Effector memory CD8-positive, alpha-beta T cell (primary cell): Measurements from ENCODE around the gene NR1I2.

Source experiments
- ATAC-seq: fragments of 150-1000 bp; cut with Tn5 transposase; replicated peaks from 2 replicates; pipeline ENCODE4 v1.10.0; 2021; ENCODE audit warnings: mild to moderate bottlenecking, moderate library complexity
- DNase-seq, 3 experiments: peaks; one replicate each; pipeline ENCODE4 v3.0.0; 2021
- H3K27ac Mint-ChIP-seq, 2 donors: one replicate each; pipeline ENCODE4 v1.8.0; 2022; ENCODE audit warnings: mild to moderate bottlenecking in 2 of 2, mixed read lengths in 2 of 2, moderate library complexity in 2 of 2
- H3K27me3 Mint-ChIP-seq, 2 donors: one replicate each; pipeline ENCODE4 v1.8.0; 2022; ENCODE audit warnings: mixed read lengths in 2 of 2
- H3K36me3 Mint-ChIP-seq: one replicate; pipeline ENCODE4 v1.8.0; 2022; ENCODE audit warnings: mild to moderate bottlenecking, moderate library complexity, mixed read lengths; ENCODE audit not compliant: insufficient read depth
- H3K4me1 Mint-ChIP-seq, 2 donors: one replicate each; pipeline ENCODE4 v1.8.0; 2022; ENCODE audit warnings: low read depth in 2 of 2, mixed read lengths in 2 of 2
- H3K4me3 Mint-ChIP-seq, 2 donors: one replicate each; pipeline ENCODE4 v1.8.0; 2022; ENCODE audit warnings: mild to moderate bottlenecking in 2 of 2, mixed read lengths in 2 of 2, moderate library complexity in 2 of 2
- H3K9me3 Mint-ChIP-seq, 2 donors: one replicate each; pipeline ENCODE4 v1.8.0; 2022; ENCODE audit warnings: mixed read lengths in 2 of 2

NR1I2 gene

GRCh38 chr3:119765239-119765638 lies 16.7 kb upstream of the NR1I2 start:
- DNase-seq (no peak), ATAC-seq (no peak)
- Mint-ChIP-seq H3K9me3 (peaks cover 0 to 9% of the 10 kb centered on the region in 2 donors), H3K4me1 (no peaks in the 10 kb centered on the region), H3K27me3 (peaks cover 52 to 59% of the 10 kb centered on the region in 2 donors), H3K27ac (no peak overlapping the region), H3K4me3 (no peak overlapping the region), H3K36me3 (no peaks in the 10 kb centered on the region)

DNA sequence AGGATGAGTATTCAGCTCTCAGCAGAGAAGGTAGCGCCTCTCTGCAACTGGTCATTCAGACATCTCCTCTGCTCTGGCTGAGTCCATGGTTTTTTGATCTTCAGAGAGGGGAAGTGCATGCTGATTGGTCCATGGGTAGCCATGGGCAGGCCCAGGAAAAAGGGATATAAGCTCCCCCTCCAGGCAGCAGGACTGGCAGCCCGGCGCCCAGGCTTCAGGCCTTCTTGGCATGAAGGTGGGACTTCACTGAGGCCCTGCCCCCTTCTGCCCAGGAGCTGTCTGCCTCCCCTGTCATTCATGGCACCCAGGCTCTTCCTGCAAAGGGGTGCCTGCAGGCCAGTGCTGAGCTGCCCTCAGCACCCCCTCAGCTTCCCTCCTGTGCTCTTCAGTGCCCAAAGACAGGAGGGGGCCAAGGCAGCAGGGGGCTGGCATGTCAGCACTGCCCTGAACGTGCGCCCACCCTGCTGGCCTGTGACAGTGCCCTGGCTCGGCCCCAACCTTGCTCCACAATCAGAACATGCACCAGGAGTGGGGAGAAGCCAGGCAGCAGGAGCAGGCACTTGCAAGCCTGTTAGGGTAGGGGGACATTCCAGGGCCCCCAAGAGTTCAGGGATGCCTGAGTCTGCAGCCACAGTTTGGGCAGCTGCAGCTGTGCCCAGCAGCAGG lies 13.8 kb upstream of the NR1I2 start:
- Mint-ChIP-seq H3K36me3 (no peaks in the 10 kb centered on the region), H3K27ac (no peak overlapping the region), H3K4me3 (no peak overlapping the region), H3K9me3 (no peaks in the 10 kb centered on the region), H3K27me3 (peaks cover 37 to 43% of the 10 kb centered on the region in 2 donors), H3K4me1 (no peaks in the 10 kb centered on the region)
- DNase-seq (no peak), ATAC-seq (no peak)

DNA sequence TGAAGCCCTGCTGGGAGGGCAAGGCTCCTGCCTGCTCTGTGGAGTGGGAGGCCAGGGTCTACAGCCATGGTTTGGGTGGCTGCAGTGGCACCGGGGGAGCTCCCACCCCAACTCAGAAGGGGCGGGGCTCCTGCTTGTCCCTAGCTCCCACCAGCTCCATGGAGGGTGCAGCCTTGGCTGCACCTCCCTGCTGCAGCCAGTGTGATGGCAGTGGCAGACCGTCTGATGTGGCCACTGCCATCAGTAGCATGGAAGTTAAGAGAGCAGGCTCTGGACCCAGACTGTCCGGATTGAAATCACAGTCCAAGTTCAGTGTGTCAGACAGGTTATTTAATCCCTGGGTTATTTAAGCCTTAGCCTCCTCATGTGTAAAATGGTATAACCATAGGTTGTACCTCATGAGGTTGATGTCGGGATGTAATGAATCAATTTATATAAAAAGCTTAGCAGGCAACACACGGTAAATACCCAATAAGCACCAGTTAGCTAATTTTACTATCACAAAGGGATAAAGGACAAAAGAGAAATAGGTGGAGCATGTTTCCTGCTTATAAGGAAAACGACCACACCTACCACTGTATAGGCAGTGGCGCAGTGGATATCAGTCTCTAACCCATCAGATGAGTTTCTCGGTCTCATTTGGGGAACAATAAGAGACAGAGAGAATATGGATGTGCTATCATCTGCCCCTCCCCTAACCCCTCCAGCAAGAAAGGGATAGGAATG lies 13.1 kb upstream of the NR1I2 start:
- Mint-ChIP-seq H3K9me3 (no peaks in the 10 kb centered on the region), H3K4me3 (no peak overlapping the region), H3K36me3 (no peaks in the 10 kb centered on the region), H3K27ac (no peak overlapping the region), H3K4me1 (no peaks in the 10 kb centered on the region), H3K27me3 (peaks cover 30 to 37% of the 10 kb centered on the region in 2 donors)
- no peak for ATAC-seq
- no peak for DNase-seq

GRCh38 chr3:119769394-119770149 lies 12.3 kb upstream of the NR1I2 start:
- ATAC-seq (no peak), DNase-seq (no peak)
- Mint-ChIP-seq H3K27me3 (peaks cover 27 to 34% of the 10 kb centered on the region in 2 donors), H3K9me3 (no peaks in the 10 kb centered on the region), H3K4me3 (no peak overlapping the region), H3K4me1 (no peaks in the 10 kb centered on the region), H3K27ac (no peak overlapping the region), H3K36me3 (no peaks in the 10 kb centered on the region)

DNA sequence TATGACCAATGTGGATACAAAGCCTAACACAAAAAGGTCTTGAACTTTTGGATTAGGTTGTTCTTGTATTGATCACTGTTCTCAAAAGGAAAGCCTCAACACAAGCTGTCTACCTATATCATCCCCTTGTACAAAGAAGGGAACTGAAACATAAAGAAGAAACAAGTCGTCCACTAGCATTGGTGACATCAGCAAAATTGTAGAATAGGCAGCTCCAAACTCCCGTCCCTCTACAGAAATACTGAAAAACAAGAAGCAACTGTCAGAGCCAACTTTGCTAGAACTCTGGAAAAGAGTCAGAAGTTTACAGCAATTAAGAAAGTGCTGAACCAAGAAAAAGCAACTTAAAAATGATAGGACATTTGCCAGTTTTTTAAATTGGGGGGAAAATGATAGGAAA lies 7.5 kb upstream of the NR1I2 start:
- DNase-seq (no peak), ATAC-seq (no peak)
- no peak overlapping the region for H3K4me3 Mint-ChIP-seq
- no peaks in the 10 kb centered on the region for H3K36me3 Mint-ChIP-seq
- H3K27me3 Mint-ChIP-seq: peaks cover 0 to 18% of the 10 kb centered on the region in 2 donors
- H3K27ac Mint-ChIP-seq: no peak overlapping the region
- H3K4me1 Mint-ChIP-seq: no peaks in the 10 kb centered on the region
- peaks cover 3 to 7% of the 10 kb centered on the region in 2 donors for H3K9me3 Mint-ChIP-seq

- Mint-ChIP-seq H3K27me3 (peaks cover 0 to 12% of the 10 kb centered on the region in 2 donors), H3K9me3 (peaks cover 3 to 7% of the 10 kb centered on the region in 2 donors), H3K4me1 (no peaks in the 10 kb centered on the region), H3K27ac (no peak overlapping the region), H3K36me3 (no peaks in the 10 kb centered on the region), H3K4me3 (no peak overlapping the region)
- ATAC-seq: no peak
- DNase-seq: no peak
Measured at GRCh38 chr3:119776304-119776703, 5.6 kb upstream of the NR1I2 start.

DNA sequence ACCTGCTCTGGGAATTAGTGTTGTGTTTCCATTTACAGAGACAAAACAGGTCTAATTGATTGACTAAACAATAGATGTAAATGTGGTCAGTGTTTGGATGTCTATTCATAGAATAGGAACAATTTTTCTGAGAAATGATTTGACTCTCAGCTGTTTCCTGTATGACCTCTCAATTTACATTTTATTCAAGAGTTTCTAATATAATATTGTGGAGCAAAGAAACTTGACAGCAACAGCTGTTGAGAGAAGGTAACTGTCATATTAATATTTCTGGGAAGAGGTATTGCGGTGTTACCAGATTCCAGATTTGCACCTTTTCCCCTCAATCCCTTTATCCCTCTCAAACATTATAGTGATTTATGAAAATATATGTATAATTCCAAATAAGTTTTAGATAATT lies 3.7 kb upstream of the NR1I2 start:
- no peak overlapping the region for H3K27ac Mint-ChIP-seq
- no peaks in the 10 kb centered on the region for H3K27me3 Mint-ChIP-seq
- DNase-seq (no peak), ATAC-seq (no peak)
- H3K36me3 Mint-ChIP-seq: no peaks in the 10 kb centered on the region
- H3K9me3 Mint-ChIP-seq: peaks cover 3 to 7% of the 10 kb centered on the region in 2 donors
- H3K4me1 Mint-ChIP-seq: no peaks in the 10 kb centered on the region
- no peak overlapping the region for H3K4me3 Mint-ChIP-seq

DNA sequence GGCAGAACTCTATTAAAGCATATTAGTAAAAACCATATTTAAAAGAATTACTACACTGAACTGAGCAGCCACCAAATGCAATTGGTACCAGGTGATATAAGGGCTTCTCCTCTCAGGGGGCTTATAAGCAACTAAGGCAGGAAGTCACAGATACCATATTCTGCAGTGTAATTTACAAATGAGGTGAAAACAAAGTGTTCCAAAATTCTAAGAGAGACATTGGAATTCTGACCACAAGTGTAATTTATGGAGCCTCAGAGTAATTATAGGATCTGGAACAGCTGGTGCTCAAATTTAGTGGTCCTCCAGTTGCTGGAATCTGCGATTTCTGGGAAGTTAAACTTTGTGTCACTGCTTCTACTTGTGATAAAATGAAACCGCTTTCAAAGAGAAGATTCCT lies 3.1 kb upstream of the NR1I2 start:
- no peaks in the 10 kb centered on the region for H3K27me3 Mint-ChIP-seq
- no peaks in the 10 kb centered on the region for H3K4me1 Mint-ChIP-seq
- H3K27ac Mint-ChIP-seq: no peak overlapping the region
- H3K4me3 Mint-ChIP-seq: no peak overlapping the region
- DNase-seq (no peak), ATAC-seq (no peak)
- peaks cover 3 to 7% of the 10 kb centered on the region in 2 donors for H3K9me3 Mint-ChIP-seq
- H3K36me3 Mint-ChIP-seq: no peaks in the 10 kb centered on the region

- DNase-seq (no peak), ATAC-seq (no peak)
- Mint-ChIP-seq H3K36me3 (no peaks in the 10 kb centered on the region), H3K9me3 (peaks cover 3 to 7% of the 10 kb centered on the region in 2 donors), H3K27ac (peak overlapping the region; percentile 5 to 83), H3K27me3 (no peaks in the 10 kb centered on the region), H3K4me3 (no peak overlapping the region), H3K4me1 (no peaks in the 10 kb centered on the region)
Measured at GRCh38 chr3:119779731-119780383, 2.0 kb upstream of the NR1I2 start.

GRCh38 chr3:119782460-119782859 lies 559 bp downstream of the NR1I2 start:
- H3K4me3 Mint-ChIP-seq: no peak overlapping the region
- DNase-seq: no peak
- no peaks in the 10 kb centered on the region for H3K4me1 Mint-ChIP-seq
- H3K9me3 Mint-ChIP-seq: no peaks in the 10 kb centered on the region
- no peaks in the 10 kb centered on the region for H3K27me3 Mint-ChIP-seq
- ATAC-seq: no peak
- H3K27ac Mint-ChIP-seq: no peak overlapping the region
- no peaks in the 10 kb centered on the region for H3K36me3 Mint-ChIP-seq

- H3K36me3 Mint-ChIP-seq: no peaks in the 10 kb centered on the region
- no peaks in the 10 kb centered on the region for H3K4me1 Mint-ChIP-seq
- H3K4me3 Mint-ChIP-seq: no peak overlapping the region
- no peak for ATAC-seq
- no peaks in the 10 kb centered on the region for H3K27me3 Mint-ChIP-seq
- no peak overlapping the region for H3K27ac Mint-ChIP-seq
- DNase-seq: no peak
- H3K9me3 Mint-ChIP-seq: no peaks in the 10 kb centered on the region
Measured at GRCh38 chr3:119783255-119783654, 1.4 kb downstream of the NR1I2 start.

DNA sequence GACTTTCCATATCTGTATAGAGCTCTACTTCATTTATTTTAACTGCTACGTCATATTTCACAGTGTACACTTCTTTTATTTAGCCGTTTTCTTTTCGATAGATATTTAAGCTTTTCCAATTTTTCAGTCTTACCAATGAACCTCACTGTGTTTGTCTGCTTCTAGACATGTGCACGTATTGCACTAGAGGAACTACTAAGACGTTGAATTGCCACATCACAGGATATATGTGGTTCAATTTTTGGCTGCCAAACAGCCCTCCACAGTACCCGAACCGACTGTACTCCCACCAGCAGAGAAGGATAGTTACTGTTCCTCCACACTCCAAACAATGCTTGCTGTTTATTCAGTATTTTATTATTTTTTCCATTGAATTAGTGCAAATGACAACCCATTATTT lies 2.0 kb downstream of the NR1I2 start:
- DNase-seq: no peak
- no peaks in the 10 kb centered on the region for H3K9me3 Mint-ChIP-seq
- no peaks in the 10 kb centered on the region for H3K27me3 Mint-ChIP-seq
- no peak overlapping the region for H3K4me3 Mint-ChIP-seq
- H3K36me3 Mint-ChIP-seq: no peaks in the 10 kb centered on the region
- no peaks in the 10 kb centered on the region for H3K4me1 Mint-ChIP-seq
- no peak overlapping the region for H3K27ac Mint-ChIP-seq
- ATAC-seq: no peak

DNA sequence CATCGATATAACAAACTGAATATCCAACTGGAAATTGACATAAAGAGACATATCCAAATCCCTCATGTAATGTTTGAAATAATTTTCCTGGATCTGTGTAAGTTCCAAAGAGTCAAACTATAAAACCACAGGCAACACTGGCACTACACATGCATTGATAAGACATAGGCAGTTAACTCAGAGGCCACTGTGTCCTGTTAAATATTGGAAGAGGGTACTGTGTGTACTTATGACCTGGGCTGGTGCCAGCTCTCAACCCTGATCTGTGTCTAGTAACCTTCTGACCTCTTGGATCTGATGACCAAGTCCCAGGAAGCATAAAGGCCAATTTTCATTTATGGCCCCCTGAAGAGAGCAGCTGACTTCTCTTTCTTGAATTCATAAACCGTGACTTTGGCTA lies 4.5 kb downstream of the NR1I2 start:
- Mint-ChIP-seq H3K4me3 (no peak overlapping the region), H3K27ac (no peak overlapping the region), H3K4me1 (no peaks in the 10 kb centered on the region), H3K9me3 (no peaks in the 10 kb centered on the region), H3K27me3 (no peaks in the 10 kb centered on the region), H3K36me3 (no peaks in the 10 kb centered on the region)
- ATAC-seq (no peak), DNase-seq (no peak)
